HG02973 (cell line): ENCODE data around the gene GKN1.

ENCODE experiments used
- ATAC-seq: cut with Tn5 transposase; IDR thresholded peaks from one replicate; pipeline ENCODE4 v1.9.1; 2021; ENCODE audit warnings: moderate library complexity; ENCODE audit not compliant: unreplicated experiment

The GKN1 gene

DNA sequence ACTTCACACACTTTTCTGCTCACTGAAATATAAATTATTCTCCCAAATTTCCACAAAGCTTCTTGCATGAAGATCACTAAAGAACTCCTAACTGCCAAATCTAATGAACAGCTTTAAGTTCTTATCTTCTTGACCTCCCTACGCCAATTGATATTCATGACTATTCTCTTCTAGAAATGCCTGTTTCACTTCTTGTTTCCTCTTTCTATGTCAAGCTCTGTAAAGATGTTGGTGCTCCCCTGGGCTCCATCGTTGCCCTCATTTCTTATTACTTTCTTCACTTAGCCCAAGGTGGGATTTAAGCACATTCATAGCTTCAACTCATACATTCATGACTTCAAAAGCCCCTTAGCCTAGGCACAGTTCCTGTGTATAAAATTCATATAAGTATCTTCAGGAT lies 29.3 kb downstream of the GKN1 start:
- ATAC-seq, result no peak

DNA sequence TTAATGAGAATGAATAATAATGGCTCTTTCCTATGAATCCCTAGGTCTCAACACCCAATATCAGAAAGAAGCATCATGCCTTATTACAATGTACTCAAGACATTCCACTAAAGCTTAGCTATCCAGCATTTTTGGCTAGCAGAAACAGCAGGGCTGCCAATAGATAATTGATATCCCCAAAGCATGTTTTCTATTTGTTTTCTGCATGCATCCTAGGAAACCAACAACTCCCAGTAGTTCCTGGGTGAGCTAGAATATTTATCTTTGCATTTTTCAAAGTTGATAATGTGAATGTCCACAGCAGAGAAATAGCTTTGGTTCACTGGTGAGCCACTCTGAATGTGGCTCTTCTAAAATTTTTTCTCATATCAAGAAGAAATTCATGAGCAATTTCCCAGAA lies 32.7 kb downstream of the GKN1 start:
- ATAC-seq, result no peak

DNA sequence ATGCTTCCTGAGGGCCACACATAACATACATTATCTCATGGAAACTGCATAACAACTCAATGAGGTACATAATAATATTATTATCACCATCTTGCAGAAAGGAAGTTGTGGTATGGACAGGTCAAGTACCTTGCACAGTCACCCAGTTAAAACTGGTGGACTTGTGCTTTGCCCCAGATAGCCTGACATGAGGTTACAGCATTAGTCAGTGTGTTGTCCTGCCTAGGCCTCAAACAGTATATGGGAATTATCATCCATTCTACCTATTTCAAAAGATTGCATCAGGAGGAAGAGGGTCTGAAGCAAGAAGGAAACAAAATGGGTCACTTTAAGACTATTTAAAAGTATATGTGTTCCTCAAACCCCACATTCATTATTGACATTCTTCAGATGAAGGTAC lies 33.2 kb downstream of the GKN1 start:
- no peak for ATAC-seq

DNA sequence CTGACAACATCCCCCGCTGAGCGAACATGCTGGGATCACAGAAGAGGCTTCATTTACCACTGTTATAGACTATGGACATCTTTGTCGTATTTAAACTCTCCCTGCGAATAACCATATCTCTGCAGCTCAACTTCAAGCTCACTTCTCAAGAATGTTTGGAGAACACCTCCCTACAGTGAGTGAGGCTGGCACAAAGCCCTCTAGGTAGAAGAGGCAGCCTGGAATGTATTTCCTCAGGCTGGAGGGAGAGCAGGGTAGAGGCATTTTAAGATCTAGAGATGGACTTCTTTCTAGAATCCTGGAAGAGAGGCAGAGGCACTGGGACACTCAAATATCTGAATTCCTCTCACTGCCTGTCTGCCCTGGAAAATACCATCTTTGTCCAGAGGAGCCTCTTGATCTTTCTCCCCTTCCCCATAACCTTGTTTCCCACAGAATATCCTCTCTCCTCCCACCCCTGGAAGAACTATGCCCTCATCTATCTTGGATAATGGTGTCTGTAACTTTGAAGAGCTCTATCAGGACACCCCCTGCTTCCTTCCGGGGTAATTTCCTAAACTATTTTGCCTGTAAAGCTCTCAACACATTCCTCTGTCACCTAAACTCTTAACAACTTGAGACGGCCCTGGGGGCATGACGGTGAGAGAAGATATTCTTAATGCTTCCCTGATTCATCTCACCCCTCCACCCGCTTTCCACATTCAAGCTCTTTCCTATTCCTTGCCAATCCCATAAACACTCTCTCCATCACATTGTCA lies 36.2 kb downstream of the GKN1 start:
- no peak for ATAC-seq

DNA sequence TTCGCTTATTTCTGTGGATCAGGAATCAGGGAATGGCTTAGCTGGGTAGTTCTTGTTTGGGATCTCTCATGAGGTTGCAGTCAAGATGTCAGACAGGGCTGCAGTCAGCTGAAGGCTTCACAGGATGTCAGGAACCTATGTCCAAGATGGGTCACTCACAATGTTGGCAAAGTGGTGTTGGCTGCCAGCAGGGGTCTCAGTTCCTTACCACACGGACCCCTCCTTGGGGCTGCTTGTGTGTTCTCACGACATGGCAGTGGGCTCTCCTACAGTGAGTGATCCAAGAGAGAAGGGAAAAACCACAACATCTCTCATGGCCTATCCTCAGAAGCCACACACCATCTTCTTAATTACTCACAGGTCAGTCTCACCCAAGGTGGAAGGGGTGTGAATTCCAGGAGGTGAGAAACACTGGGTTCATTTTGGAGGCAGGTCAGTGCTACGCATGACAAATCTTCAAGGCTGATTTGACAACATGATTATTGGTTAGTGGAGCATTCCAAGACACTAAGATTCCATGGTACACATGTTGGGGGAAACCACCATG lies 37.2 kb downstream of the GKN1 start:
- no peak for ATAC-seq

DNA sequence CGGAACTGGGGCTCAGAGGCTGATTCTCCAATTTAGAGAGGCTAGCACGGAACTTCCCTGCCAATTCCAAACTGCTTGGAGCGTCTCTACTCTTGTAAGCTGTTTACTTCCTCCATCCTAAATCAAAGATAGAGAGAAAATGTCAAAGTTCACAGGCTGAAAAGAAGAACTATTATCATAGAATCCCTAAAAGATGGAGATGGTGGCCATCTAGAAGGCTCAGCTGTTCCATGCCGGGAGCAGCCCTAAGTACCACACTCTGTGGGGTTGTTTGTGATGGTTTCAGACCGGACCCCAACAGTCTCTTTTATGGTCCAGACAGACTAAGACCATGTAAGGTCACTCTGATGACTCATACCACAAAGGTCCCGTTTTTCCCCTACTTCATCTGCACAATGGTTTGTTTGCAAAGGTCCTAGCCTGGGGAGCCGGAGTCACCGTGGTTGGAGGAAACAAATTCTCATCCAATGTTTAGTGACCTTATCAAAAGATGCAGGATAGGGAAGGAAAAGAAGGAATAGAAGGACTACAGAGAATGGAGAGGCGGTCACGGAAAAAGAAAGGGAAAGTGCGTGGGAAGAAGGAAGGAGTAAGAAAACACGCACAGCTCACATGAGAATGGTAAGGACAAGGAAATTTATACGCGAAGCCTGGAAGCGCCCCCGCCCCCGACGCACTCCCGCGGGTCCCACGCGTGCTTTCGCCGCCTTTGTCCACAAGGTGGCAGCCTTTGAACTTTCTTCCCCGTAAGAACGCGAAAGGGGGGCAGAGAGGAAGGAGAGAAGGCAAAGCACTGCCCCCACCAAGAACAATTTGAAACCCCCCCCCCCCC lies 38.1 kb downstream of the GKN1 start:
- ATAC-seq, result no peak

DNA sequence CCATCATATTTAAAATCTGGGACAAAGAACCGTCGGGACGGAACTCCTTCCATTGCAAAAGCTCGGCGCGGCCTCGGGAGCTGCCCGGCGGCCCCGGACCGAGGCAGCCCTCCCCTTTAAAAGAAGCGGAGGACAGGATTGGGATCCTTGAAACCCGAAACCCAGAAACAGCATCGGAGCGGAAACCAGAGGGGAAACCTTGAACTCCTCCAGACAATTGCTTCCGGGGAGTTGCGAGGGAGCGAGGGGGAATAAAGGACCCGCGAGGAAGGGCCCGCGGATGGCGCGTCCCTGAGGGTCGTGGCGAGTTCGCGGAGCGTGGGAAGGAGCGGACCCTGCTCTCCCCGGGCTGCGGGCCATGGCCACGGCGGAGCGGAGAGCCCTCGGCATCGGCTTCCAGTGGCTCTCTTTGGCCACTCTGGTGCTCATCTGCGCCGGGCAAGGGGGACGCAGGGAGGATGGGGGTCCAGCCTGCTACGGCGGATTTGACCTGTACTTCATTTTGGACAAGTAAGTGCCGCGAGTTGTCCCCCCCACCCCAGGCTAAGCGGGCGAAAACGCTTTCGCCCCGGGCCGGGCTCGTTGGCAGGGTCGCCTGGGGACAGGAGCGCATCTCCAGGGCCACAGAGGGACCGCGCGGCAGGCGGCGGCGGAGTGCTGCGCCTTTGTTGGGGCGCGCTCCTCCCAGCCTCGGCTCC lies 38.9 kb downstream of the GKN1 start, which contains the start of gene ANTXR1:
Gene ANTXR1 (plus strand): TSS at position 38 of the 698 bp plus-strand sequence. CDS start 321 bp downstream, at position 359.
- no peak for ATAC-seq

DNA sequence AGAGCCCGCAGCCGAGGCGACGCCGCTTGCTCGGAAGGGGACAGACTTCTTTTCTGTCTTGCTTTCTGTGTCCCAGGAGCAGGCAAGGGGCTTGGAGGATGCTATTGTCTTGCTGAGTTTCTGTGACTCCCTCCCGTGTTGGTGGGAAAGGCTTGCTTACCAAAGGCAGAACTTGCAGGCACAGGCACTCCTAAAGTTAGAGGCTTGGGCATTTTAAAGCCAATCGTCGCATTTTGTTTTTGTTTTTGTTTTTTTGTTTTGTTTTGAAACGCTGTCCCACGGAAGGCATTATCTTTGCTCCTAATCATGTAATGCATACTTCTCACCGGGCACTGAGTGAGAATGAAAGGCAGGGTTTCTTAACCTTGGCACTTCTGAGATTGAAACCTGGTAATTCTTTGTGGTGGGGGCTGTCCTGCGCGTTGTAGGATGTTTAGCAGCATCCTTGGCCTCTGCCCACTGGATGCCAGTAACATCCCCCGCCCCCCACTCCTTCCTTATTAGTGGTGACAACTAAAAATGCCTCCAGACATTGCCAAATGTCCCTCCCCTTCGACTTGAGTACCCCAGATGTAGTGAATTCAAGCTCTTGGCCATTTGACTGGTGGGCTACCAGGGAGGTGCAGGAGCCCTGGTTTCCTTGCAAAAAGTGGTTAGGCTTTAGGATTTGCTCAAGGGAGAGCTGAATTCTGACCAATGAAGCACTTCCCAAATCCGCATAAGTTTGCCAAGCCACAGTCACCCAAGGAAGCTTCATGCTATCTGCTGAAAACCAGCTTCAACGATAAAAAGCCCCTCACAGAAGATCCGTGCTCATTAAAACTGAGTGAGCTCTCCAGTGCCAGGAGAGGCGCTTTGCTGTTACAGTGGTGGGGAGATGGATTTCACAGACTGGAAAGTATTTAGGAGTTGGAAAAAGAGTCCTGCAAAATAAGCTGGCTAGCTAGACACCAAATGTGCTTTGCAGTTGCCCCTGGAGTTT lies 39.7 kb downstream of the GKN1 start:
- no peak for ATAC-seq

DNA sequence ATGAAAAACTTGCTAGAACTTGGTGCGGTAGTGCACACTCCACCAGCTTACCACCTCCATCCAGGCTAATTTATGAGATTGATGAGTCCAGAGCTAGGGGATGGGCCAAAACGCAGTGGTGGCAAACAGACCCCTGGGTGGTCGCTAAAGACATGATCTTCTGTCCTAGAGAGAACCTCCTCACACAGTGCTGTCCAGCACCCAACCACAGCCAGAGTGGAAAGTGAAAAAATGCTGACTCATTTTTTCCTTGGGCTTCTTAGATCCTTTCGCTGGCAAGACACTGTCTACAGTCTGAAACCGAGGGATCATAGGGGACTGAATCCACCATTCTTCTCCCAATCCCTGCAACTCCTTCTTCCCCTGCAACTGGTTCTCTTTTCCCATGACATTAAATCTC lies 42.6 kb downstream of the GKN1 start:
- ATAC-seq, result no peak

DNA sequence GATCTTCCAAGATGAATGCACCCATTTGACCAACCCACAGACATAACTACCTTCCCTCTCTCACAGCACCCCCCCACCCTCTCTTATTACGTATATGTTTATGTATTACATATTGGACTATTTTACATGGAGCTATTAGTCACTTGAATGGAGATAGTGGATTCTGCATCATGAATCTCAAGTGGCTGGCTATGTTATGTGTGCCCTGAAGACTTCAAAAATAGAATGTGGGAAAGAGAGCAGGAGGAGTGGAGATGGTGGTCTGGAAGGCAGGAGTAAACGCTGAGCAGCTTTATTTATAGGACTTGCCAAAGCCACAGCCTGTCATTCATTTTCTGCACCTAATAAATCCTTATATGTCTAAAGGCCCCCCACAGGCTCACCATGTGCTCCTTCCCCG lies 43.4 kb downstream of the GKN1 start:
- ATAC-seq, result no peak

DNA sequence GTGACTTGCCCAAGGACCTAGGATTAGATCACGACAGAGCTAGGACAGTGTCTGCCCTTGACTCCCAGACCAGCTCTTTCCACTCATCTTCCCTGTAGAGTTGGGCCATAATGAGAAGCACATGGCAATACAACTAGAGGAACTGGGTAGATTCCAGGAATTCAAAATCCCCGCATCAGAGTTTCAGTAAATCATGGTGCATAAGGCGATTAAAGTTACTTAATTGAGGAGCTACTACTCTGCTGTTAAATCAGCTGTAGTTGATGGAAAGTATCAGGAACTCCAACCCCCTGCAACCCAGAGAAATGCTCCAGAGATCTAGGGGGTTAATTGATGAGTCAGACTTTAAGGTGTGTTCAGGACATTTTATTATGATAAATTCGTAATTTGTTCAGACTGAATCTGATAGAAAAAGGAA lies 44.3 kb downstream of the GKN1 start:
- no peak for ATAC-seq

DNA sequence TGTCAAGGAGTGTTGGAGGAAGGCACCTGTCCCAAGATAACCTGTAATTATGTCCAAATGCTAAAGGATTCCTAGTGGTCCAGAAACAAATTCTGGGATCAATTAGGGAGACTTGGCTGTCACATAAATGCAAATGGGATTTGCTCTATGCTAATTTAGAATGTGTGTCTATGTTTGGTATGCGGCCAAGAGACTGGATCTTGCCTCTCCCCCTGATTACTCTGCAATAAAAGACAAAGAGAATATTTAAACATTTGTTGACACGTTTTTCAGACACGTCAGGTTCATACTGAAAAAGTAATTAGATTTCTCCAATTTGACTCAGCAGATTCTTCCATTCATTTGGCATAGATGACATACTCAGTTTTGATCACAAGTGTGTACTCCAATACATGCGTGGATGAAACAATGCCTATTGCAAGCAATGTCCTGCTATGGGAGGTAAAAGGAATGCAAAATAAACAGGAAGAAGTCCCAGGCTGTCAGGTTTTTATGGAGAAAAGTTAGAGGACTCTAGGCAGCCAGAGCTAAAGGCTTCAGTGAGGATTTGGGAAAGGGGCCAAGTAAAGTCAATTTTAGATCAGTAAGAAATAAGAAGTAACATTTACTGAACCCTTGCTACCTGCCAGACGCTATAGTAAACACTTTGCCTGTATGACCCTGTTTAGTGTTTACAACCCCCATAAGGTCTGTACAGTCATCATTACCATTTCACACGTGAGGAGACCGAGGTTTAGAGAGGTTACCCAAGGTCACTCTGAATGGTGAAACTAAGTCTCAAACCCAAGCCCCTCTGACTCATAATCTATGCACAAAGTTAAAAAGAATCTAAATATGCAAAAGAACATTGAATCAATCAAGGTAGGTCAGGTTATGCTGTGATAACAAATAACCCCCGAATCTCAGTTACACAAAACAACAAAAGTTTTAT lies 46.3 kb downstream of the GKN1 start:
- no peak for ATAC-seq

DNA sequence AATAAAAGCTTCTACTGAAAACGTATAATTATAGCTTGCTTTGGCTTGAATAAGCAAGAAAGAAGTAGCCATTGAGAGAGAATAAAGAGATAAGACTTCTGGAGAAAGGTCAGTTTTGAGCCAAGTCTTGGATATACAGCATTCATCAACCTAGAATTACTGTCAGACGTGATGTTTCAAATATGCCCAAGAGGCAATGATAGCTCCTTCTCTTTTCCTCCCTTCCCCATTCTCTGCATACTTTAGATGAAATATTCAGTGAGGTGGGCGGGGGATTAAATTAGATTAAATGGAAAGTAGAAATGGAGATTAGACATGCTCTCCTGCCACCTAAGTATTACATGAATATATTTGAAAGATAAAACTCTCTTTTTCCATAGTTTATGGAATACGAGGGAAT lies 47.3 kb downstream of the GKN1 start:
- ATAC-seq, result no peak

DNA sequence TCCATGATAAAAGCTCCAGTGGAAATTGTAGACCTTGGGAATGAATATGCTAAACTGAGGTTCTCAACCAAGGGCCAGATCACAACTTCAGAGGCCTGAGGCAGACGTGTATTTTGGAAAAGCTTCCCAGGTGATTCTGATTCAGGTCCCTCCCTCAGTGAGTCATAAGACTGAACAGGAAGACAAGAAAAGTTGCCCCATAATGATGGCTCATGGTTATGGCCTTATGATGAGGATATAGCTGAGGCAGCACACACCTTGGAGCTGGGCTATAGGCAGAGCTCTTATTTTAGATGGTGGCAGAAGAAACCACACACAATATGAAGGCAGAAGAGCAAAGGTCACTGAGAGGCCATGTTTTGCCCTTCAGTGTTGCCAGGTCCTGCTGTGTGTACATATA lies 48.1 kb downstream of the GKN1 start:
- ATAC-seq, result no peak

DNA sequence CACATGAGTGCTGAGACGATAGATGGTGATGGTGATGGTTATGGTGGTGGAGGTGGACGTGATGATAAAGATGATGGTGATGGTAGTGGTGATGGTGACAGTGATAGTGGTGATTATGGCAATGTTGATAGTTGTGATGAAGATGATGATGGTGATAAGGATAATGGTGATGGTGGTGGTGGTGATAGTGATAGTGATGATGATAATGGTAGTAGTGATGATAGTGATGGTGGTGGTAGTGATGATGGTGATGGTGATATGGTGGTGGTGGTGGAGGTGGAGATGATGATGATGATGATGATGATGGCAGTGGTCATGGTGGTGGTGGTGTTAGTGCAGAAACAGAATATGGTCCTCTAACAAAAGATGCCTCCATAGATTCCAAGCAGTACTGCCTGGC lies 48.8 kb downstream of the GKN1 start:
- ATAC-seq, result no peak

DNA sequence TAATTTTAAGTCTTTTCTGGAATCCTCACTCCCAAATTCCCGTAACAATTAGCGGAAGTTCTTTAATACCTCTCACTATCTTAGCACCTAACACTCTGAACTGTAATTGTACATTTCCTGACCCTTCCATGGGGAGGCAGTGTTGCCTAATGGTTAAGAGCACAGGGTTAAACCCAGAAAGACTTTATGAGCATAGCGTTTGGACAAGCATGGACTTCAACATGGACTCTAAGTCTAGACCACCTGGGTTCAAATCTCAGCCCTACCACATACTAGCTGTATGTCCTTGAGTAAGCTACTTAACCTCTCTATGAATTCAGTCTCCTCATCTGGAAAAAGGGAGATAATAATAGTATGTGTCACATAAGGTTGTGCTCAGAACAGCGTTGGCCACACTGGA lies 51.6 kb downstream of the GKN1 start:
- ATAC-seq, result no peak

DNA sequence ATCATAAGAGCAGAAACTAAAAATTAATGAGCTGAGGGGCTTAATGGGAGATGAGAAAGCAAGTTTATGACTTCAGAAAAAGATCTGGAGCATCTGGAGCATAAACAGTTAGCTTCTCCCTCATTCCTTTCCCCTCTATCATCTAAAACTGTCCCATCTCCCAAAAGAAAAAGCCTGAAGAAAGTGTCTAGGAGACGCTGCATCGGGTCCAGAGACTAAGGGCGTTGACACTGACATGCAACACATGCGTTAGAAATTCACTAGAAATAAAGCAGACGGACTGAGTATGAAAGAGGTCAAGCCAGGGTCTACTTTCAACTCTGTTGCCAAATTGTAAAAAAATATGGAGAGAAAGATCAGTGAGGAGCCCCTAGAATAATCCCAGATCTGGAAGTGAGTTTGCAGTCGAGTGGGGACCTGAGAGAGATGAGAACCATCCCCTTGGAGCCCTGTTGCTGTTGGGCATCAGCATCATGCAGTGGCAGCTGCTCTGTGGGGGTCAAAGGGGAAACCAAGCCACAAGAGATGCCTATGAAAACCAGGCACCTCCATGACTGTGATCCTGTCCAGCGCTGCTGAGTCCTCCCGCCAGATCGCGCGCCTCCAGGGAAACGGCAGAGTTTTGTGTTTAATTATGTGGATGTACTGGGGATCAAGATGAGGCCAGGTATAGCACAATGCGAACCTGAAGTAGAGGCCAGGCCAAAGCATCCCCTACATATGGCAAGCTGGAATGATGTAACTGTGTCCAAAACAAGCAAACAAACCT lies 52.4 kb downstream of the GKN1 start:
- ATAC-seq, result no peak
